HL-60 (cell line): ENCODE data around the gene UBXN7.
"Not testable (repeated sequence)": the region's sequence is repeated elsewhere in the genome, so short reads cannot be mapped to it uniquely, and the experiment has no call there.

Experiments used
- CTCF ChIP-seq: IDR thresholded peaks from one replicate; pipeline ENCODE4 v1.5.1; 2011; ENCODE audit warnings: low read length, control low read depth, inconsistent platforms; ENCODE audit not compliant: insufficient read depth
- GABPA ChIP-seq: IDR thresholded peaks from 2 replicates; pipeline ENCODE4 v1.6.1; 2012; ENCODE audit warnings: low read depth
- POLR2AphosphoS5 ChIP-seq: IDR thresholded peaks from 2 replicates; pipeline ENCODE4 v1.6.1; 2012; ENCODE audit warnings: low read depth
- REST ChIP-seq: IDR thresholded peaks from 2 replicates; pipeline ENCODE4 v1.6.1; 2012; ENCODE audit warnings: low read depth; ENCODE audit not compliant: insufficient replicate concordance

- not testable (repeated sequence) for TF ChIP-seq POLR2AphosphoS5, CTCF, REST, GABPA
Observed at GRCh38 chr3:196457470-196457869, 25.2 kb upstream of the UBXN7 start.
